BE2C (cell line): Measurements from ENCODE around the gene SLC8A1.

ENCODE experiments used
- DNase-seq: peaks from one replicate; pipeline ENCODE4 v3.0.0-alpha.2; 2020
- H3K27me3 ChIP-seq: fragments of 250-450 bp; sonication (Bioruptor Pico); 2 replicates; pipeline ENCODE4 v1.5.1; 2020; ENCODE audit warnings: mild to moderate bottlenecking
- H3K36me3 ChIP-seq: fragments of 250-450 bp; sonication (Bioruptor Pico); 2 replicates; pipeline ENCODE4 v1.5.1; 2020; ENCODE audit warnings: mild to moderate bottlenecking
- H3K4me1 ChIP-seq: fragments of 250-450 bp; sonication (Bioruptor Pico); 2 replicates; pipeline ENCODE4 v1.5.1; 2020
- H3K4me3 ChIP-seq: 2 replicates; pipeline ENCODE4 v1.5.1; 2011; ENCODE audit warnings: low read depth, low read length
- H3K9me3 ChIP-seq: fragments of 250-450 bp; sonication (Bioruptor Pico); 2 replicates; pipeline ENCODE4 v1.5.1; 2020
- TF ChIP-seq, protein P1 (sequence below): IDR thresholded peaks from 2 replicates; pipeline ENCODE4 v1.5.1; 2012; ENCODE audit warnings: mild to moderate bottlenecking, low read depth, low read length

The SLC8A1 gene

DNA sequence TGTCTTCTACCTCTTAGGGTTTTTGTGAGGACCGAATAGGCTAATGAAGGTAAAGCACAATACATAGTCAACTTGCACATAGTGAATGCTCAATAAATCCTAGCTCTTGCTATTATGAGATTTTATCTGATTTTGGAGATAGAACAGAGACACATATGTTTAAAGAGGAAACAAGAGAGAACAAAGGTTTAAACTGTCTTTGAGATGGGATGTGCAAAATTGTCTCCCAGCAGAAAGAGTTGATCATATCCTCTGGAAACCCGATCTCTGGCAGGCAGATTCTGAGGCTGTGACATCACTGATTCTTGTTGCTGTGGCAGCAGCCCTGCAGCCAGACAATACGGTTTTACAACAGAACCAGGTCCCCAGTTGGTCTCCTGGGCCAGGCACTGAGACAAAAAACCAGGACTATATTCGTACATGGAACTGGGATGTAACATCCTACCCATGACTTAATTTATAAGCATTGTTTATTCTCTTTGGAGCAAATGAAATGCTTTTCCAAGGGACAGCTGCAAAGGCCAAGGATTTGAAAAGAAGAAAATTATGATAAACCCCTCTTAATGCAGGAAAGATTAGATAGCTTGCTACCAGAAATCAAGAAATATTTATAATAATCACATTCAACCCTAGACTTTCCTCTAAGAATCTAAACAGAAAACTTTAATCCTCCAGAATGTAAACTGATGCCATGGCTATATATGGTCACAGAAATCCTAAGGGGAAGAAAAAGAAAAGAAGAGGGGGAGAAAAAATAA lies 80.2 kb downstream of the SLC8A1 start:
- H3K4me3 ChIP-seq = no peak overlapping the region
- TF ChIP-seq, protein P1, sequence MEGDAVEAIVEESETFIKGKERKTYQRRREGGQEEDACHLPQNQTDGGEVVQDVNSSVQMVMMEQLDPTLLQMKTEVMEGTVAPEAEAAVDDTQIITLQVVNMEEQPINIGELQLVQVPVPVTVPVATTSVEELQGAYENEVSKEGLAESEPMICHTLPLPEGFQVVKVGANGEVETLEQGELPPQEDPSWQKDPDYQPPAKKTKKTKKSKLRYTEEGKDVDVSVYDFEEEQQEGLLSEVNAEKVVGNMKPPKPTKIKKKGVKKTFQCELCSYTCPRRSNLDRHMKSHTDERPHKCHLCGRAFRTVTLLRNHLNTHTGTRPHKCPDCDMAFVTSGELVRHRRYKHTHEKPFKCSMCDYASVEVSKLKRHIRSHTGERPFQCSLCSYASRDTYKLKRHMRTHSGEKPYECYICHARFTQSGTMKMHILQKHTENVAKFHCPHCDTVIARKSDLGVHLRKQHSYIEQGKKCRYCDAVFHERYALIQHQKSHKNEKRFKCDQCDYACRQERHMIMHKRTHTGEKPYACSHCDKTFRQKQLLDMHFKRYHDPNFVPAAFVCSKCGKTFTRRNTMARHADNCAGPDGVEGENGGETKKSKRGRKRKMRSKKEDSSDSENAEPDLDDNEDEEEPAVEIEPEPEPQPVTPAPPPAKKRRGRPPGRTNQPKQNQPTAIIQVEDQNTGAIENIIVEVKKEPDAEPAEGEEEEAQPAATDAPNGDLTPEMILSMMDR = no peak
- H3K9me3 ChIP-seq = no peaks in the 10 kb centered on the region
- peaks cover 47% of the 10 kb centered on the region for H3K4me1 ChIP-seq
- H3K36me3 ChIP-seq = no peaks in the 10 kb centered on the region
- peak; percentile 71 for DNase-seq
- no peaks in the 10 kb centered on the region for H3K27me3 ChIP-seq

DNA sequence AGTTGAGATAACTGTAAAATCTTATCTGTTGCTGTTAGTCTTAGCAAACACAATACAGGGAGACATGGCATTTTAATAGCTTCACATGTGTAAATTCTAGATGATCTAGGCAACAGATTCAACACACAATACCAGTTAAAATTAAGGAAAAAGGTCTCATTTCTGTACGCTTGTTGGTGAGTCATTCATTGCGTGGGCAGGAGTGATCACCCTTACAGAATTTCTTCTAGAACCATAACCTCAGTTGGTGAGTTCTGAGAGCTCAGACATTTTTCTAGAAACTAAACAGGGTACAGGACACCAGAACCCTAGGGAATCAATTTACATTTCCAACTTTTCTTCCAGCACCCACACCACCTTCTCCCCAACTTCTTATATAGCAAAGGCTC lies 81.9 kb downstream of the SLC8A1 start:
- Histone ChIP-seq H3K4me3 (no peak overlapping the region), H3K9me3 (no peaks in the 10 kb centered on the region), H3K27me3 (no peaks in the 10 kb centered on the region), H3K36me3 (no peaks in the 10 kb centered on the region), H3K4me1 (peaks cover 40% of the 10 kb centered on the region)
- DNase-seq = no peak
- TF ChIP-seq, protein P1 = no peak

DNA sequence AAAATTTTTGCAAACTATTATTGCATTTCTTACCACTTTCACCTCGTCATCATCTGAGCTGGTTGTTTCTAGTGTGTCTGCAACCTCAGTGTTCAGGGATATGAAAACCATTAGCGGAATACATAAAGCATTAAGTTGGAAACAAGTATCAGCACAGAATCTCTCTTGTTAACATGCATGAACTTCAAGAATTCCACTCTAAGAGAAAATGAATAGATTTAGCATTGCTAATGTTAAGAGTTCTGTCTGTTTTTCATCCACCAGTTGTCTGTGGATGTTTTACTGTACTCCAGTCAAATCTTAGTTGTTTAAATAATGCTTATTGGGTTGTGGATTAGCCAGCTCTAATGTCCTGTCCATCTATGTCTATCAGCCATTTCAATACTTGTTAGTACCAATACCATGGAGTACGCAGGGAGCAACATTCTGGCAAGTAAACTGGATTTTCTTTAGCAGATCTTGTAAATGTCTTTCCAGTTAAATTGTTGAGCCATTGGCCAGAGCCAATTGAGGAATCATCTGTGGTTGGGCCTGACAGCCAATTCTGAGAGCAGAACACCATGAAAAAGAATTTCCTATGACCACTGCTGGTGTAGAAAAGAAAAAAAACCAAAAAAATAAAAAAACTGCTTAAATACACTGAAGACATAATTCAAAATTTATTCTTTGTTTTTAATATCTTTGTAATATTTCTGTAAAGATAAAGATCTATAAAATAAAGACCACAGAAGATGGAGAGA lies 82.5 kb downstream of the SLC8A1 start:
- Histone ChIP-seq H3K9me3 (no peaks in the 10 kb centered on the region), H3K4me1 (peaks cover 34% of the 10 kb centered on the region), H3K36me3 (no peaks in the 10 kb centered on the region), H3K4me3 (no peak overlapping the region), H3K27me3 (no peaks in the 10 kb centered on the region)
- TF ChIP-seq, protein P1 = no peak
- no peak for DNase-seq

DNA sequence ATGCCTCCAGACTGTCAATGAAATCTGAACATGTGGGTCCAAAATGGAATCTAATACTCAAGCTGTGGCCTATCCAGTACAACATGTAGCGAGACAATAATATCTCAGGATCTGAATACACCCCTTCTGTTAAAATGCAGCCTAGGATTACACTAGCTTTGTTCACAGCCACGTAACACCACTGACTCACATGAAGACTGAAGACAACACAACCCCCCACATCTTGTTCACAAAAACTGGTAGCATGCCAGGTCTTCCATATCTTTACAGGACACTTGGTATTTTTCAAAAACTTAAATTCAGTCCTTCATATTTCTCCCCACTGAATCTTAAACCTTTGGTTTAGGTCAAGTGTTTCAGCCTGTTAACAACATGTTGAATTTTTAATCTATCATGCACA lies 84.2 kb downstream of the SLC8A1 start:
- Histone ChIP-seq H3K4me1 (peaks cover 24% of the 10 kb centered on the region), H3K27me3 (no peaks in the 10 kb centered on the region), H3K36me3 (no peaks in the 10 kb centered on the region), H3K9me3 (no peaks in the 10 kb centered on the region), H3K4me3 (no peak overlapping the region)
- DNase-seq = no peak
- TF ChIP-seq, protein P1 = no peak

DNA sequence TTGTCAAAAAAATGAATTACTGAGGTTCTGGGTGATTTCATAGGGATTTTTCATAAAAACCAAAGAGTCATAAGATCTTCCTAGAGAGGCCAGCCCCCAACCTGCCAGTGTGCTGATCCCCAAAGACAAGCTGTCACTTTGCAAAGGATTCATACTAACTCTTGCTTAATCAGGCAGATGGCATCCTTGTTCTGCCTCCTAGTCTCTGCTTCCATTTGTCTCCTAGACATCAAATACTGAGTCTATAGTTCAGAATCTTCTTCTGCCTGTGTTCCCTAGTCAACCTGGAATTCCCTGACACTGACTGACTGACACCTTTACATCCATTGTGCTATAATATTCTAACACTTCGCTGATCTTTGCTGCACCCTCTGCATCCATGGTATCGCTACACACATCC lies 84.9 kb downstream of the SLC8A1 start:
- Histone ChIP-seq H3K4me1 (peaks cover 18% of the 10 kb centered on the region; the same call in 1 of the 2 replicates), H3K4me3 (no peak overlapping the region), H3K36me3 (no peaks in the 10 kb centered on the region), H3K27me3 (no peaks in the 10 kb centered on the region), H3K9me3 (no peaks in the 10 kb centered on the region)
- TF ChIP-seq, protein P1 = no peak
- DNase-seq = no peak
